GM12874 (cell line): Measurements from ENCODE around the gene DCXR.

ENCODE experiments used
- CTCF ChIP-seq: IDR thresholded peaks from 2 replicates; pipeline ENCODE4 v1.5.1; 2011; ENCODE audit warnings: low read depth, mild to moderate bottlenecking, control low read depth, low read length, moderate library complexity; ENCODE audit not compliant: insufficient read depth

The DCXR gene

GRCh38 chr17:82061047-82061925 lies 23.8 kb upstream of the DCXR start:
- no peak for TF ChIP-seq CTCF

GRCh38 chr17:82060614-82061013 lies 23.1 kb upstream of the DCXR start:
- no peak for TF ChIP-seq CTCF

- TF ChIP-seq CTCF: no peak
Observed at GRCh38 chr17:82060001-82060380, 22.5 kb upstream of the DCXR start.

- TF ChIP-seq CTCF: no peak
Observed at GRCh38 chr17:82059272-82060000, 21.9 kb upstream of the DCXR start.

GRCh38 chr17:82058855-82059249 lies 21.4 kb upstream of the DCXR start:
- no peak for TF ChIP-seq CTCF

GRCh38 chr17:82058230-82058854 lies 20.8 kb upstream of the DCXR start:
- no peak for TF ChIP-seq CTCF

GRCh38 chr17:82056729-82057621 lies 19.5 kb upstream of the DCXR start:
- no peak for TF ChIP-seq CTCF
